Breast epithelium (tissue), 4 donors: ENCODE measurements around the gene TBC1D1. TPM values are rescaled to one million over a fixed set of nuclear protein-coding genes. Genes with fewer than 3 reads are reported as not detected.

Experiments used
- DNase-seq, 2 donors: peaks; one replicate each; pipeline ENCODE4 v3.0.0-alpha.2; 2019; ENCODE audit warnings: low spot score in 2 of 2
- H3K27ac ChIP-seq, 2 donors: fragments of 200-600 bp; sonication (generic) in 1 of 2; one replicate each; pipeline ENCODE4 v1.5.1; 2016 to 2019; ENCODE audit warnings: mild to moderate bottlenecking in 1 of 2
- H3K27me3 ChIP-seq, 2 donors: fragments of 200-600 bp; sonication (generic) in 1 of 2; one replicate each; pipeline versions ENCODE4 v1.5.1 to v1.6.0; 2017 to 2019; ENCODE audit warnings: control low read depth in 1 of 2, mild to moderate bottlenecking in 1 of 2
- H3K36me3 ChIP-seq: fragments of 200-600 bp; one replicate; pipeline ENCODE4 v1.5.1; 2019
- H3K4me1 ChIP-seq, 2 donors: fragments of 200-600 bp; sonication (generic); one replicate each; pipeline ENCODE4 v1.5.1; 2016 to 2019; ENCODE audit warnings: control low read depth in 1 of 2
- H3K4me3 ChIP-seq, 3 donors: fragments of 200-600 bp; sonication (generic); 1 replicate in 2 of 3; 2 replicates in 1 of 3; pipeline ENCODE4 v1.5.1; 2016 to 2019; ENCODE audit warnings: mild to moderate bottlenecking in 3 of 3, moderate library complexity in 2 of 3
- H3K9me3 ChIP-seq, 2 donors: fragments of 200-600 bp; sonication (generic) in 1 of 2; one replicate each; pipeline ENCODE4 v1.5.1; 2016 to 2019; ENCODE audit warnings: control low read depth in 1 of 2
- POLR2A ChIP-seq: fragments of 450-650 bp; IDR thresholded peaks from one replicate; pipeline ENCODE4 v1.6.1; 2016; ENCODE audit warnings: antibody characterized with exemption, mild to moderate bottlenecking, moderate library complexity
- POLR2AphosphoS5 ChIP-seq, 3 donors: sonication (generic); formaldehyde crosslinking; IDR thresholded peaks; one replicate each; pipeline ENCODE4 v1.6.1; 2017; ENCODE audit warnings: antibody characterized with exemption in 3 of 3
- intact Hi-C: fragments of 100-400 bp; cut with DNase I; formaldehyde crosslinking; loops from one replicate; pipeline ENCODE4 v1.15.1; 2023; ENCODE audit warnings: low total_unique reads
- total RNA-seq, 3 donors: library from RNA; depleted of rRNA; stranded (reverse); fragments of >200 nt; gene quantifications; one replicate each; pipeline ENCODE4 v1.1.0, GENCODE V29; 2016
- TF ChIP-seq, protein P1 (sequence below), 3 donors: fragments of 450-650 bp; IDR thresholded peaks; one replicate each; pipeline ENCODE4 v1.5.1; 2016 to 2017; ENCODE audit warnings: antibody characterized with exemption in 3 of 3, mild to moderate bottlenecking in 3 of 3, moderate library complexity in 3 of 3

Gene TBC1D1
- total RNA-seq, 3 donors from 2014 or later: 55.2 to 80.9 (median 63.9) TPM

GRCh38 chr4:38162240-38162784, 271.4 kb downstream of the TBC1D1 start:
- Histone ChIP-seq H3K9me3 (no peaks in the 10 kb centered on the region), H3K36me3 (no peaks in the 10 kb centered on the region), H3K4me3 (no peak overlapping the region), H3K4me1 (no peaks in the 10 kb centered on the region), H3K27me3 (no peaks in the 10 kb centered on the region), H3K27ac (peak overlapping the region; percentile 27 to 80)
- TF ChIP-seq POLR2A: no peak
- TF ChIP-seq, protein P1, sequence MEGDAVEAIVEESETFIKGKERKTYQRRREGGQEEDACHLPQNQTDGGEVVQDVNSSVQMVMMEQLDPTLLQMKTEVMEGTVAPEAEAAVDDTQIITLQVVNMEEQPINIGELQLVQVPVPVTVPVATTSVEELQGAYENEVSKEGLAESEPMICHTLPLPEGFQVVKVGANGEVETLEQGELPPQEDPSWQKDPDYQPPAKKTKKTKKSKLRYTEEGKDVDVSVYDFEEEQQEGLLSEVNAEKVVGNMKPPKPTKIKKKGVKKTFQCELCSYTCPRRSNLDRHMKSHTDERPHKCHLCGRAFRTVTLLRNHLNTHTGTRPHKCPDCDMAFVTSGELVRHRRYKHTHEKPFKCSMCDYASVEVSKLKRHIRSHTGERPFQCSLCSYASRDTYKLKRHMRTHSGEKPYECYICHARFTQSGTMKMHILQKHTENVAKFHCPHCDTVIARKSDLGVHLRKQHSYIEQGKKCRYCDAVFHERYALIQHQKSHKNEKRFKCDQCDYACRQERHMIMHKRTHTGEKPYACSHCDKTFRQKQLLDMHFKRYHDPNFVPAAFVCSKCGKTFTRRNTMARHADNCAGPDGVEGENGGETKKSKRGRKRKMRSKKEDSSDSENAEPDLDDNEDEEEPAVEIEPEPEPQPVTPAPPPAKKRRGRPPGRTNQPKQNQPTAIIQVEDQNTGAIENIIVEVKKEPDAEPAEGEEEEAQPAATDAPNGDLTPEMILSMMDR (IDR thresholded peaks at IDR 0.05): no peak
- TF ChIP-seq POLR2AphosphoS5 (IDR thresholded peaks at IDR 0.05): no peak
- intact Hi-C loops: no loop called here
- DNase-seq: no peak

DNA sequence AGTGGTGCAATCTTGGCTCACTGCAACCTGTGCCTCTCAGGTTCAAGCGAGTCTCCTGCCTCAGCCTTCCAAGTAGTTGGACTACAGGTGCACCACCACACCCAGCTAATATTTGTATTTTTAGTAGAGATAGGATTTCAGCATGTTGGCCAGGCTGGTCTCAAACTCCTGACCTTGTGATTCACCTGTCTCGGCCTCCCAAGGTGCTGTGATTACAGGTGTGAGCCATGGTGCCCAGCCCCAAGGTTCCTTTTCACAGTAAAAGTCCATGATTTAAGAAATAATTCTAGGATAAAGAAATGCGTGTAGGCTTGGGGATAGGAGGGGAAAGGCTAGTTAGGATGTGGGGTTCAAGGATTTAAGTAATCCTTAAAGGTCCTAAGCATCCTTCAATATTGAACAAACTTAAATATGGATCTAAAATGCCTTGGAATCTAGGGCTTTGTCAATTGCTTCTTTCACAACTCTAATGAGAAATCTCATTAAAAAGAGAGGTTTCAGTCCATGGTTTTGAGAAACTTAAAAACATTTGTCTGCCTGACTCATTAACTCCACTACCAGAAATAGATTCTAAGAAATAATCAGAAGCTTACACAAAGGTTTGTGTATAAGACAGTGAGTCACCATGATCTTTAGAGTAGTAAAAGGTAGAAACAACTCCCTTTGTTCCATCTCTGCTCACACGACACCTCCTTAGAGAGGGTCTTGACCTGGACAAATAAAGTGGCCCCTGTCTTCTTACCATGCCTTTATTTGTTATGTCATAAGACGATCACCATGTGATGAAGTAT, 272.5 kb downstream of the TBC1D1 start:
- no peak overlapping the region for H3K27ac ChIP-seq
- no peak overlapping the region for H3K4me3 ChIP-seq
- TF ChIP-seq POLR2A: no peak
- TF ChIP-seq, protein P1 (IDR thresholded peaks at IDR 0.05): no peak
- no peak for TF ChIP-seq POLR2AphosphoS5 (IDR thresholded peaks at IDR 0.05)
- no peaks in the 10 kb centered on the region for H3K36me3 ChIP-seq
- H3K27me3 ChIP-seq: no peaks in the 10 kb centered on the region
- DNase-seq: no peak
- no peaks in the 10 kb centered on the region for H3K4me1 ChIP-seq
- intact Hi-C loops: no loop called here
- no peaks in the 10 kb centered on the region for H3K9me3 ChIP-seq

GRCh38 chr4:38164346-38164745, 273.5 kb downstream of the TBC1D1 start:
- Histone ChIP-seq H3K27ac (no peak overlapping the region), H3K4me3 (no peak overlapping the region), H3K27me3 (no peaks in the 10 kb centered on the region), H3K4me1 (no peaks in the 10 kb centered on the region), H3K9me3 (no peaks in the 10 kb centered on the region), H3K36me3 (no peaks in the 10 kb centered on the region)
- intact Hi-C loops: no loop called here
- TF ChIP-seq POLR2A (no peak), POLR2AphosphoS5 (IDR thresholded peaks at IDR 0.05) (no peak)
- TF ChIP-seq, protein P1 (IDR thresholded peaks at IDR 0.05): no peak
- DNase-seq: no peak

DNA sequence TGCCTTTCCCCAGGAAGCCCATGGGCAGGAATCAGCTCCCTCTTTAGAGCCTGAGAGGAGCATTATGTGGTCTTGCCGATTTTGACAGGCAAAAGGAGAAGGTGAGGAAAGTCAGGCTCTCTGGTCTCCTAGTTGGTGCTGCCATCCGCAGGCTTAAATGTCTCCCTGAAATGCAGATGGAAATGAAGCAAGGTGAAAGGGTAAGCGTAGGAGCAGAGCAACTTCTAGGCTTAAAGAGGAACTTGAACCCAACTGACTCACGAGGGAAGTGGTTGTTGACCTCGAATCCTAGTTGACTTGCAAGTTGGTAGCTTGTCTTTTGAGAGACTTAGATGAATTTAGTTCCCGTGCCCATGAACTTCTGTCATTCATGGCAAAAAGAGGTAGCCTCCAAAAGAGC, 275.2 kb downstream of the TBC1D1 start:
- Histone ChIP-seq H3K27me3 (no peaks in the 10 kb centered on the region), H3K4me3 (no peak overlapping the region), H3K36me3 (no peaks in the 10 kb centered on the region), H3K9me3 (no peaks in the 10 kb centered on the region), H3K27ac (no peak overlapping the region), H3K4me1 (no peaks in the 10 kb centered on the region)
- intact Hi-C loops: no loop called here
- TF ChIP-seq POLR2AphosphoS5 (IDR thresholded peaks at IDR 0.05) (no peak), POLR2A (no peak)
- TF ChIP-seq, protein P1 (IDR thresholded peaks at IDR 0.05): no peak
- DNase-seq: no peak

- H3K4me1 ChIP-seq: no peaks in the 10 kb centered on the region
- TF ChIP-seq POLR2A: no peak
- TF ChIP-seq POLR2AphosphoS5 (IDR thresholded peaks at IDR 0.05): no peak
- TF ChIP-seq, protein P1 (IDR thresholded peaks at IDR 0.05): no peak
- no peak for DNase-seq
- H3K36me3 ChIP-seq: no peaks in the 10 kb centered on the region
- H3K4me3 ChIP-seq: no peak overlapping the region
- no peaks in the 10 kb centered on the region for H3K9me3 ChIP-seq
- H3K27me3 ChIP-seq: no peaks in the 10 kb centered on the region
- intact Hi-C loops: no loop called here
- H3K27ac ChIP-seq: no peak overlapping the region
These were observed 275.9 kb downstream of the TBC1D1 start for GRCh38 chr4:38166768-38167167.
